ENCODE measurements around the gene HMGCS1. TPM values are rescaled to one million over a fixed set of nuclear protein-coding genes. Genes with fewer than 3 reads are reported as not detected.
"Not testable (repeated sequence)": the region's sequence is repeated elsewhere in the genome, so short reads cannot be mapped to it uniquely, and the experiment has no call there.

The HMGCS1 gene
- 100 to 1,000 TPM in 1 of 2 donors, 10 to 100 TPM in 1; 80.0 to 116 TPM for total RNA-seq

DNA sequence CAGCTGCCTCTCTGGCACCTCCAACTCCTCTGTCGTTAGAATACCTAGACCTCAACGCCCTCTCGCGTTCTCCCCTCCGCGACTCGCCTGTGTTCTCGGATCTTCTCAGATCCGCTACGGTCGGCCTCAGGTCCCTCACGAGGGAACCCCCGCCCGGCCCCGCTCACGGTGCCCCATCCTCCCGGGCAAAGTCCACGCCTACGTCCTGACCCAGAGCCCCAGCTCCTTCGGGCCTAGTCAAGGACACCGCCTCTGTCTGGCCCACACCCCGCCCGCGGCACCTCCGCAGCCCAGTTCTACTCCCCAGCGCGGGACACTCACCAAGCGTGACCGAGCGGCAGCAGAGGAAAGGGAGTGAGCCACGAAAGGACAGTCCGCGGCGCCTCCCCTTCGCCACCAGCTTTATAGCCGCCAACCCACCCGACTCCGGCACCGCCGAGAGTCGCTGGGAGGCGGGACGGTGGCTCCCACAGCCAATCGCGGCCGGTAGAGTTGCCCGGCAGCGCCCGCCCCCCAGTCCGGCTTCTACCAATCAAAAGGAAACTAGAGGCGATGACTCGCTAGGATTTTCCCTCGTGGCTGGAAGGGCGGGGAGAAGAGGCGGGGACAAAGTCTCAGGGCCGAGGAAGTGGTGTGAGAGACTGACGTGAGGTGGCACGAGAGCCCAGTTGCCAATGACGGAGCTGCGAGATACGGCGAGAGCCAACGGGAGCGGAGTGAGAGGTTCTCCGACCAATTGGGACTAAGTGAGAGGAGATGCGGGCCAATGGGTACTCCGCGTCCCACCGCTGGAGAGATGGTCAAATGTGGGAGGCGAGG is at the start of gene HMGCS1:
Gene HMGCS1 (minus strand): TSS at position 378 of the 819 bp plus-strand sequence. CDS start 14,447 bp downstream, outside the sequence.
- peak; percentile 85 to 89 for ATAC-seq
- peak within 1 kb of the TSS; percentile 96 to 97 for H3K27ac Mint-ChIP-seq
- peak; percentile 96 to 99 for DNase-seq (ENCODE audit: low spot score in 2 of 2)
- H3K36me3 Mint-ChIP-seq: peaks cover 31 to 70% of the 10 kb centered on the region in 2 donors
- peaks cover 9 to 15% of the 10 kb centered on the region in 2 donors for H3K9me3 Mint-ChIP-seq

DNA sequence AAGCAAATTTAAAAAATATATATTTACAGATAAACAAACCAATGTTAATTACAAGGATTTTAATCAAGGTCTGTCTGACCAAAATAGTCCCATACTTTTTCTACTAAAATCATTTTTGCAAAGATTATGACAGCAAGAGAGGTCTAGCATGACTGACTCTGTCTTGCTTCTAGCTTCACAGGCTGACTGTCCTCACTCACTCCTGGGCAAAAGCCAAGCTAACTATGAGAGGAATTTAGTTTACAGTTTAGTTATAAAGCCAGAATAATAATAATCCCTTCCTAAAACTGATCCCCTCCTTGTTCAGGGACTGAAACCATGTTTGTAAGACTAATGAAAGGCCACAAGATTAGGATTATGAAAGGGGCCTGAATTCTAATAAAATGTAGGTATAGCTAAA is 45.5 kb upstream of the HMGCS1 start:
- H3K27ac Mint-ChIP-seq: no peak overlapping the region
- peaks cover 11 to 23% of the 10 kb centered on the region in 2 donors for H3K36me3 Mint-ChIP-seq
- ATAC-seq: no peak
- peaks cover 13 to 15% of the 10 kb centered on the region in 2 donors for H3K9me3 Mint-ChIP-seq
- no peak for DNase-seq (ENCODE audit: low spot score in 2 of 2)

DNA sequence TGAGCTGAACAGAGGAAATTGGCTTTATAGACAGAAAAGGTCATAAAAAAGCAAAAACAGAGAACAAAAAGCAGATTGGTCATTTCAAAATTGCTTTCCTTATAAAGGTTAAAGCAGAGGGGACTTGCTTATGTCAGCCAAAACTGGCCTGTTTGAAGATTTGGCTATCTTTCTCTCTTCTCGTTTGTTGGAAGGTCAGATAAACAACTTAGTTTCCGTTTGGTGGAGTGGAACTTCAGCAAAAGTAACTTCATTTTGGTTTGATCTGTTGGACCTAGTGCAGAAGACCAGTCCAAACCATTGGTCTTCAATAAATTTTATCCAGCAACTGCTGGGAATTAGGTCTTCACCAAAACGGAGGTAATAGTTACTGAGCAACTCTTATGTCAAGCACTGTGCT is 45.1 kb upstream of the HMGCS1 start:
- peaks cover 11 to 13% of the 10 kb centered on the region in 2 donors for H3K9me3 Mint-ChIP-seq
- no peak for DNase-seq (ENCODE audit: low spot score in 2 of 2)
- peaks cover 11 to 23% of the 10 kb centered on the region in 2 donors for H3K36me3 Mint-ChIP-seq
- no peak for ATAC-seq
- no peak overlapping the region for H3K27ac Mint-ChIP-seq

DNA sequence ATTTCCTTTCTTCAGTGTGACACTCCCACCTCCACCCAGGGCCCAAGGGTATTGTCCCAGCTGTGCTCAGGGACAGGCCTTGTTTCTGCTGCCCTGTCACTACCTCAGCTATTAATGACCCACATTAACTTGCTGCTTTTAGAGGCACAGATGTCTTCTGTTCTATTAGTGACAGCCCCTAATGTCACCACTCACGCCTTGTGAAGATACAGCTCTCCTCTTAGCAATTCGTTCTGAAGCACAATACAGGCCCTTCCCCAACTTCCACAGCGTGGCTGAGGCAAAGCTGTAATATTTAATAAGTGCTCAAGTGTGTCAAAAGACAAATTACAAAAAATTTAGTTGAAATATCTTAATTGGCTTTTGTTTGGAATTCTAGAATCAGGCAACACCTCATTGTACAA is 44.7 kb upstream of the HMGCS1 start:
- Mint-ChIP-seq H3K9me3 (peaks cover 11 to 13% of the 10 kb centered on the region in 2 donors), H3K27ac (no peak overlapping the region), H3K36me3 (peaks cover 11 to 20% of the 10 kb centered on the region in 2 donors)
- DNase-seq (ENCODE audit: low spot score in 2 of 2) (no peak), ATAC-seq (no peak)

DNA sequence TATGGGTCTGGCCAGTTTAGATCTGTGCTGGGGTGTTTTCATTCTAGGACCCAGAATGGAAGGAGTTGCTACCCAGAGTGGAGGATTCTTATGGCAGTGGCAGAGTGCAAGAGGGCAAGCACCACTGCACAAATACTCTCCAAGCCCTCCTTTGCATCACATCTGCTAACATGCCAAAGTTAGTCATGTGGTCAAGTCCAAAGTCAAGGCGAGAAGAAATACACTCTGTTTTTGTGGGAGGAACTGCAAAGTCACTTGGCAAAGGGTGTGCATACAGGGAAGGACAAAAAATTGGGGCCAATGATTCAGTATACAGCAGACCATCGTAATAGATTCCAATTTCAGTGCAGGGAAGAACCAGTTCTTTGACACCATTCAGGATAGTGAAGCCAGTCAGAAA is 43.9 kb upstream of the HMGCS1 start:
- ATAC-seq: no peak
- peak overlapping the region in 1 of 2 donors; percentile 26 for H3K27ac Mint-ChIP-seq

DNA sequence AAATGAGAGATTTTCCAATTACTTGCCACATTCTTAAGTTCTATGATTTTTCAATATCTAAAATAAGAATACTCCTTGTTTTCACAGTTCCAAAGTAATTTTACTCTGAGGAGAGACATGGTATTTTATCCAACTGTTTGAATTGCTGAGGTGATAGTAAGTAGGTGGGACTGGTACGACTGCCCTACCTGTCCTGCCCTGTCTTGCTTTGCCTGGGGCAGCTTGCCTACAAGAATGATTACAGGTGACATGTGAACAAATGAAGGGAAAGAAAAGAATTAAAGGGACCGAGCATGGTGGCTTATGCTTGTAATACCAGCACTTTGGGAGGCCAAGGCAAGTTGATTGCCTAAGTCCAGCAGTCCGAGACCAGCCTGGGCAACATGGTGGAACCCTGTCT is 41.6 kb upstream of the HMGCS1 start:
- Mint-ChIP-seq H3K27ac (no peak overlapping the region), H3K36me3 (peaks cover 7 to 9% of the 10 kb centered on the region in 2 donors), H3K9me3 (peaks cover 0 to 10% of the 10 kb centered on the region in 2 donors)
- no peak for DNase-seq (ENCODE audit: low spot score in 2 of 2)
- ATAC-seq: no peak

More for the DNA sequence above, 43.9 kb upstream of the HMGCS1 start:
- H3K36me3 Mint-ChIP-seq: peaks cover 11 to 19% of the 10 kb centered on the region in 2 donors
- H3K9me3 Mint-ChIP-seq: peaks cover 11 to 13% of the 10 kb centered on the region in 2 donors
- DNase-seq (ENCODE audit: low spot score in 2 of 2): no peak

DNA sequence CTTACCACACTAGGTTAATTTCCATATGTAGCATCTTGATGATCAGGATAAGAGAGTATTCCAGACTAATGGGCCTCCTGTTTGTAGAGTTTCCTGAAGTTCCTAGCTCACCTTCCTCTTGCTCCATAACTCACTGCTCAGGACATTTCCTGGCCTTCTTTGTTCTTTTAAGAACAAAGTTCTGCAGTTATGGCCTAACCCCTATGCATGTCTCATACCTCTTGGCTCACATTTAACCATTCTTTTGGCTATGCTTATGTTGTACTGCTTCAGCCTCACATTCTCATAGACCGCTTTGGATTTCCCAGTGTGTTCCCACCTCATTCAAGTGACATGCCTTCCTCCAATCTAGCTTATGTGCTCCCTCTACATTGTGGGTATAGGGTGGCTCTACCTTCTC is 40.5 kb upstream of the HMGCS1 start:
- Mint-ChIP-seq H3K36me3 (peaks cover 0 to 7% of the 10 kb centered on the region in 2 donors), H3K27ac (no peak overlapping the region), H3K9me3 (peaks cover 0 to 6% of the 10 kb centered on the region in 2 donors)
- ATAC-seq (no peak), DNase-seq (ENCODE audit: low spot score in 2 of 2) (no peak)

DNA sequence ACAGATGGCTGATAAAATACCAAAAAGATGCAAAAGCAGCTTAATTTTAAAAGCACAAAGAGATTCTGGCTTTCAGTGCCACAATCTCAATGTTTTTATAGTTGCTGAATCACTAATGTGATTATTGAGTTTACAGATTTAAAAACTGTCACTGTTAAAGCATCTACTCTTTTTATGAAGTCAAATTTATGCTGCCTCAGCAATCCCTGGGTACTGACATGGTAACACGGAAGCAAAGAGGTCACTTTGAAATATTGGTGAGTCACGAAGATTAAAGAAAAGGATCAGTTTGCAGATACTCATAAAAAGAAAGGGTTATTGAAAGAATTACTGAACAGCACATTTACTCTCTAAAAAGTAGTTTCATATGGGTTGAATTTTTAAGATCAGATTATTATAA is 39.7 kb upstream of the HMGCS1 start:
- no peak for DNase-seq (ENCODE audit: low spot score in 2 of 2)
- H3K27ac Mint-ChIP-seq: no peak overlapping the region
- H3K9me3 Mint-ChIP-seq: peaks cover 0 to 6% of the 10 kb centered on the region in 2 donors
- peaks cover 0 to 7% of the 10 kb centered on the region in 2 donors for H3K36me3 Mint-ChIP-seq
- no peak for ATAC-seq

DNA sequence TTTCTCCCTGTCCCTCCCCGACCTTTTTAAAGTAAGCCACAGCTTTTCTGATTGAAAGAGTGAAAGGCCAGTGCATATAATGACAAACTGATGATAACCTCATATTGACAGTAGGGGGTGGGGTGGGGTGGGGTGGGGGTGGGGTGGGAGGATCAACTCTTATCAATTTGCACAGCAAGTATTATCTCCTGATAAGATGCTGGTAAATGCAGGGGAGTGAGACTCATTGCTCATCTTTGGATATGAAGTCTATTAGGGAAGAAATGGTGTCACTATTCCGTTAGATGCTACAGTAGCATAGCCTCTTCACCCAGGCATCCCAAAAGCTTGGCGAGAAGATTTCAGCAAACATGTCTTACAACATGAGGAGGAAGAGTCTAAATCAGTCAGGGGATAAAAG is 38.9 kb upstream of the HMGCS1 start:
- Mint-ChIP-seq H3K36me3 (peaks cover 0 to 5% of the 10 kb centered on the region in 2 donors), H3K27ac (no peak overlapping the region), H3K9me3 (peaks cover 0 to 5% of the 10 kb centered on the region in 2 donors)
- DNase-seq (ENCODE audit: low spot score in 2 of 2) (no peak), ATAC-seq (no peak)

DNA sequence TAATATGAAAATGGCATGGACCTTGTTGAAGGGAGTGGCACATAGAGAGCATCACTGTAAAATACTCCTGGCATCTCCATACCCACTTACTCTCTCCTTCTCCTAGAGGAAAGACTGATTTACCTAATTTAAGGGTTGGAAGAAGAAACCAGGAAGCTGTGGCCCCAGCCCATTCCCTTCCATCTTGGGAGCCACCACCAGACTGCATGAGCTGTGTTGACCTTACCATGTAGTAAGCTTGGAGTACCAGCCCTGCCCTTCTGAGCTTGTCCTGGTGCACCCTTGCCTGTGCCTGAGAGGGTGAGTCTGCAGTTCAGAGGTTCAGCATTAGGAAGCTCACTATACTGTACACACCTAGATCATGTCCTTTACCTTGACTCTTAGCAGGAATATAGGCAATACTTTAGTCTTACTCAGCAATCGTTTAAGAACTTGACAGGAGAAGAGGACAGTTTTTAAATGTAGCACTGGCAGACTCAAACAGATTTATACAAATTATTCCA is 35.7 kb upstream of the HMGCS1 start:
- Mint-ChIP-seq H3K9me3 (peaks cover 0 to 4% of the 10 kb centered on the region in 2 donors), H3K27ac (no peak overlapping the region), H3K36me3 (peaks cover 0 to 7% of the 10 kb centered on the region in 2 donors)
- ATAC-seq (no peak), DNase-seq (ENCODE audit: low spot score in 2 of 2) (no peak)

DNA sequence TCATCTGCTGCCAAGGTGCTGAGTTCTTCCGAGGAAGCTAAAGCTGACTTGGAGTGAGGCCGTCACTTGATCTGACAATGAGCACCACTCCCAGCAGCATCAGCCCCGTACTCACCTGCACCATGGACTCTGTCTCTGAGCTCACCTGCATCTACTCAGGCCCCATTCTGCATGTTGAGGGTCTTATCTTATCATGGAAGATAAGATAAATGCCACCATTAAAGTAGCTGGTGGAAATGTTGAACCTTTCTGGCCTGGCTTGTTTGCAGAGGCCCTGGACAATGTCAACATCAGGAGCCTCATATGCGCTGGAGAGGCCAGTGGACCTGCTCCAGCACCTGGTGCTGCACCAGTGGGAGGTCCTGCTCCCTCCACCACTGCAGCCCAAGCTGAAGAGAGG is 35.0 kb upstream of the HMGCS1 start:
- peaks cover 4 to 10% of the 10 kb centered on the region in 2 donors for H3K9me3 Mint-ChIP-seq
- no peak for DNase-seq (ENCODE audit: low spot score in 2 of 2)
- no peak for ATAC-seq
- H3K27ac Mint-ChIP-seq: no peak overlapping the region
- H3K36me3 Mint-ChIP-seq: peaks cover 0 to 13% of the 10 kb centered on the region in 2 donors

DNA sequence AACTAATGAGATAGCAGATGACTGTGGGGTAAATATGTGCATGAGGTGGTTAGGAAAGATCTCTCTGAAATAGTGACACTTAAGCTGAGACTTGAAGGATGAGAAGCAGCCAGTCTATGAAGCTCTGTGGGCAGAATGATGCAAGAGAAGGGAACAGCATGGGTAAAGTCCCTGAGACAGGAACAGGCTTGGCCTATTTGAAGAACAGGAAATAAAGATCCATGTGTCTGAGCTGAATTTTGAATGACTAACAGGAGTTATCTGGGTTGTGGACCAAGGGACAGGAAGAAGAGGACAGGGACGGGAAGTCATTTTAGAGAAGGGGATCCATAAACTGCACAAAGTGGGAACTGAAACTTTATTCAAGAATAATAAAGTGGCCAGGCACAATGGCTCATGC is 25.6 kb upstream of the HMGCS1 start:
- peak in 1 of 2 donors; percentile 74 for ATAC-seq
- Mint-ChIP-seq H3K9me3 (peaks cover 31 to 45% of the 10 kb centered on the region in 2 donors), H3K36me3 (peaks cover 38 to 64% of the 10 kb centered on the region in 2 donors), H3K27ac (no peak overlapping the region)
- DNase-seq (ENCODE audit: low spot score in 2 of 2): no peak

DNA sequence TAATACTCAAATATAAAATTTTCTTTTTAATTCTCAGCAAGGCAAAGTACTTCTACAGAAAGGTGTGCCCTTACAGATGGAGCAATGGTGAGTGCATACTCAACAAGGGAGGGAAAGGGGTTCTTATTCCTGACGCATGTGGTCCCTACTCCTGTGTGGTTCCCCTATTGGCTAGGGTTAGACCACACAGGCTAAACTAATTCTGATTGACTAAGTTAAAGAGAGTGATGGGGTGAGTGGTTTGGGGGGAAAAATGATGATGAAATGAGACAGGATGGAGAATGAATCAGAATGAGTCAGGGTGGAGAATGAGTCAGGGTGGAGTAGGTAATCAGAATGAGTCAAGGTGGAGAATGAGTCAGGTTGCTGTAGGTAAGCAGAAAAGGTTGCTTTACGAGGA is 22.9 kb upstream of the HMGCS1 start:
- peak; percentile 94 to 99 for ATAC-seq

DNA sequence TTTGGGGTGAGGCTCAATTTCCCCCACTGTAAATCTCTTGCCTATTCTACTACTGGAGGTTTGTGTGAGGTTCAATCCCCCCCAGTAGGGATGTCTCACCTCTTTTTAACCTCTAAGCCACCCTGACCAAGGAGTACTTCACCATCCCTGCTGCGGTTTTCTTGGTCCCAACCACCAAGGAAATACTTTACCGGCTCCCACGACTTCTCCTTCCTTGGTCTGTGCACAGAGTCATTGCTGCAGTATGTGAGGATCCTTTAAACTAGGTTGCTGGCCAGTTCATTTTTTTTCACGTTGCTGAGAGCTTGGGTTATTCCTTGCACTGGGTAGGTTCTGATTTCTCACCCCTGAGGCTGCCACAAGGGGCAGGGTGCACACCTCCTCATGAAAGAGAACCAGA is 22.5 kb upstream of the HMGCS1 start:
- Mint-ChIP-seq H3K9me3 (peaks cover 33 to 55% of the 10 kb centered on the region in 2 donors), H3K27ac (peak overlapping the region; percentile 4 to 93), H3K36me3 (peaks cover 45 to 53% of the 10 kb centered on the region in 2 donors)
- DNase-seq (ENCODE audit: low spot score in 2 of 2) (no peak), ATAC-seq (no peak)

More for the DNA sequence above, 22.9 kb upstream of the HMGCS1 start:
- Mint-ChIP-seq H3K36me3 (peaks cover 45 to 53% of the 10 kb centered on the region in 2 donors), H3K9me3 (peaks cover 33 to 55% of the 10 kb centered on the region in 2 donors), H3K27ac (peak overlapping the region; percentile 4 to 93)
- peak in 1 of 2 donors; percentile 29 for DNase-seq (ENCODE audit: low spot score in 2 of 2)

DNA sequence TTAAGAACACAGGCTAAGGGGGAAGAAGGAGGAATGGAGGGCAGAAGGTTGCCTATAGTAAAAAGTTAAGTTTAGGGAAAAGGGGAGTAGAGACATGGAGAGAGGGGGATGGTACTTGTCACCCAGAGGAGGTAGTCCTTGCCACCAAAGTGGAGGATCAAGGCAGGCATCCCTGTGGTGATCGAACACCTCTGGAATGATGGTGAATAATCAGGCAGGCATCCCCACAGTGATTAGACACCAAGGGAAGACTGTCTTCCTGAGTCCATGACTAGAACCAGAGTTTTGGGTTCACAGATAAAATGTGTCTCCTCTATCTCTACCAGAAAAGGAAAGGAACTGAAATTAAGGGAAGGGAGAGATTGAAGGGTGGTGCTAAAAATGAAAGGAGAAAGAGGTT is 19.2 kb upstream of the HMGCS1 start:
- ATAC-seq (no peak), DNase-seq (ENCODE audit: low spot score in 2 of 2) (no peak)
- Mint-ChIP-seq H3K36me3 (peaks cover 35 to 38% of the 10 kb centered on the region in 2 donors), H3K9me3 (peaks cover 26 to 49% of the 10 kb centered on the region in 2 donors), H3K27ac (no peak overlapping the region)

DNA sequence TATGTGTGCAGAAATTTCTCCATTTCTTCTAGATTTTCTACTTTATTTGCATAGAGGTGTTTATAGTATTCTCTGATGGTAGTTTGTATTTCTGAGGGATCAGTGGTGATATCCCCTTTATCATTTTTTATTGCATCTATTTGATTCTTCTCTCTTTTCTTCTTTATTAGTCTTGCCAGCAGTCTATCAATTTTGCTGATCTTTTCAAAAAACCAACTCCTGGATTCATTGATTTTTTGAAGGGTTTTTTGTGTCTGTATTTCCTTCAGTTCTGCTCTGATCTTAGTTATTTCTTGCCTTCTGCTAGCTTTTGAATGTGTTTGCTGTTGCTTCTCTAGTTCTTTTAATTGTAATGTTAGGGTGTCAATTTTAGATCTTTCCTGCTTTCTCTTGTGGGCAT is 12.4 kb upstream of the HMGCS1 start:
- peaks cover 0 to 14% of the 10 kb centered on the region in 2 donors for H3K36me3 Mint-ChIP-seq
- not testable (repeated sequence) for DNase-seq (ENCODE audit: low spot score in 2 of 2); ATAC-seq; H3K27ac Mint-ChIP-seq
- H3K9me3 Mint-ChIP-seq: peaks cover 0 to 29% of the 10 kb centered on the region in 2 donors

DNA sequence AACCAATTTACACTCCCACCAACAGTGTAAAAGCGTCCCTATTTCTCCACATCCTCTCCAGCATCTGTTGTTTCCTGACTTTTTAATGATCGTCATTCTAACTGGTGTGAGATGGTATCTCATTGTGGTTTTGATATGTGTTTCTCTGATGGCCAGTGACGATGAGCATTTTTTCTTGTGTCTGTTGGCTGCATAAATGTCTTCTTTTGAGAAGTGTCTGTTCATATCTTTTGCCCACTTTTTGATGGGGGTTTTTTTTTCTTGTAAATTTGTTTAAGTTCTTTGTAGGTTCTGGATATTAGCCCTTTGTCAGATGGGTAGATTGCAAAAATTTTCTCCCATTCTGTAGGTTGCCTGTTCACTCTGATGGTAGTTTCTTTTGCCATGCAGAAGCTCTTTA is 10.3 kb upstream of the HMGCS1 start:
- ATAC-seq; H3K27ac Mint-ChIP-seq; DNase-seq (ENCODE audit: low spot score in 2 of 2): not testable (repeated sequence)
- H3K9me3 Mint-ChIP-seq: peaks cover 0 to 29% of the 10 kb centered on the region in 2 donors
- peaks cover 0 to 24% of the 10 kb centered on the region in 2 donors for H3K36me3 Mint-ChIP-seq
